ENCODE measurements around the gene EDN1. TPM values are rescaled to one million over a fixed set of nuclear protein-coding genes. Genes with fewer than 3 reads are reported as not detected.

EDN1 gene
- polyA plus RNA-seq, 3 donors: 3.3 to 5.1 (median 4.6) TPM

DNA sequence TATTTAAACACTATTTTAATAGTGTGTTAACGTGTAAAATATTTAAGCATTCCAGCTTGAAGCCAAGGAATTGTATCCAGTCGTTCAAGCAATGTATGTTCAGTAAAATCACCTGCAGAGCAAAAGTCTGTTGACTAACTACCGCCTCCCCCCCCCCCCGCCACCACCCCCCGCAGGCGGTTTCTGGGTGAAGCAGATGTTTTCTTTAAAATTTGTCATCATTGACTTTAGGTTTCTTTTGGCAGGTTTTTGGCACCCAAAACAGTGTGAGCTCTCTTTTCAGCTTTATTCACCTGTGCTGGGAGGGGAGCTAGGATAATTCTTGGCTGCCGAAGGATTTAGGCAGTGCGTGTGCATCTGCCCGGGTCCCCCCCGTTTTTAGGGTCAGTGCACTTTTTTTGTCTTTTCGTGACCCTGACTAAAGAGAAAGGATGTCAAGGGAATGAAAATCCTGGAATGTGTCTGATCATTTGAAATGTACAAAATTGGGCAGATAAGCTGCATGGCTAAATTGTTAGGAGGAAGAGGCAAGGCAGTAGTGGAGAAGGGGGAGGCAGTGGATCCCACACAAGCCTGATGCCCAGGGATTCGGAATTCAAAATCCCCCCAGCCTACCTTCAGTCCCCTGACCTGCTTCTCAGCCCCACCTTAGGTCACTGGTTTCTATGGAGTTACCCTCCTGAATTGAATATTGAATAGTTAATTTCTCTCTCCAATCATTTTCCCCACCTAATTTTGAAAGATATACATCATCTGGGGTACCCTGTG lies 1.1 kb downstream of the EDN1 start:
- DNase-seq (ENCODE audit: extremely low read depth in 1 of 11, low read depth in 9 of 11, low spot score in 4 of 11): no peak

GRCh38 chr6:12291839-12292604 lies 1.9 kb downstream of the EDN1 start:
- DNase-seq (ENCODE audit: extremely low read depth in 1 of 11, low read depth in 9 of 11, low spot score in 4 of 11): no peak

GRCh38 chr6:12293235-12293930 lies 3.2 kb downstream of the EDN1 start:
- DNase-seq (ENCODE audit: extremely low read depth in 1 of 11, low read depth in 9 of 11, low spot score in 4 of 11): no peak

DNA sequence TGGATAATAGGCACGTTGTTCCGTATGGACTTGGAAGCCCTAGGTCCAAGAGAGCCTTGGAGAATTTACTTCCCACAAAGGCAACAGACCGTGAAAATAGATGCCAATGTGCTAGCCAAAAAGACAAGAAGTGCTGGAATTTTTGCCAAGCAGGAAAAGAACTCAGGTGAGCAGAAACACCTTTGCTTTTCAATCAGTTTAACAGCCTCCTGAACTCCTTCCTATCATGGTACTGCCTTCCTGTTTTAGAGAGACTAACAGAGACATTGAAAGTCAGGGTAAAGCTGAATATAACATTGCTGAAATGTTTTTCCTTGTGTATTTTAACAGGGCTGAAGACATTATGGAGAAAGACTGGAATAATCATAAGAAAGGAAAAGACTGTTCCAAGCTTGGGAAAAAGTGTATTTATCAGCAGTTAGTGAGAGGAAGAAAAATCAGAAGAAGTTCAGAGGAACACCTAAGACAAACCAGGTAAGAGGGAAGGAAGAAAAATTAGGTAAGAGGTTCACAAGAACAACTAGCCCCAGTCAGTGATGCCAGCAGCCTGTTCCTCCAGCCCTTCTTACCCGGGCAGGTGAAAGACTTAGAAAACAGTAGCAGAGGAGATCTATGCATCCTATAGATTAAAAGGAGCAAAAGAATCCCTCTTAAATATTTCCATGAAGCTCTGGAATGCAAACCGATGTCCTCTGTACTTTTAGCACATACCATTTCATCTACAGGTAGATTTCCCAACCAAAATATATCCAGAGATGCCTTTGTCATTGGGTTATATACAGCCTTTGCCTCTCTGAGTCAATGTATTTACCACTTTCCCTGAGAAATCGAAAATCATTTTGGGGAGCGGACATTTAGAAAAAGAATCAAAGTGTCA lies 4.0 kb downstream of the EDN1 start:
- DNase-seq (ENCODE audit: extremely low read depth in 1 of 11, low read depth in 9 of 11, low spot score in 4 of 11): no peak

DNA sequence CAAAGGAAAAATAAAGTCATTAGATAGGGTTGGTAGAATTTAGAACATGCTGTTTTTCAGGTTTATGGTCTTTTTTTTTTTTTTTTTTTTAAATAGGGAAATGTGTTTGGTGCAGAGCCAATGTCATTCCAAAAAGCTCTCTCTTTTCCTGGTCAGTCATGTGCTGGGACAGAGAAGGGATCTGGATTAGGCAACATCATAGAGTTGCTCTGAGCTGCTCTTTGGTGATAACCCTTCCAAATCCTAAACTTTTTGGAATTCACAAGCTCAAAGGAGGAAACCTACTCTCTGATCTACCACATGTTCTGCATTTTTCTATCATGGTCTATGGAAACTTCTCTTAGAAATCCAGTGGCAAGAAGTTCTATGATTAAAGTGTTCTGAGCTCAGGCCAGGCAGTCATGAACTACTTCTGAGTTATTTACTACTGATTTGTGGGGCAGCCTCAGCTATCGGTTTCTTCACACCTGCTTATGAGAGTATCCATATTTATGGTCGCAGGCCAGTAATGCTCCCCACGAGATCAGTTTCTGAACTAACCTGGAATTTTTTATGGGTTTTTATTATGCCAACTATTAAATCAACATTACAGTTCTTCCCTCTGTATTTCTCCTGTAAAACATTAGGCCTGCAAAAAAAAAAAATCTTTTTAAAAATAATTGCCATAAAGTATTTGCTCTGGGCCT lies 4.8 kb downstream of the EDN1 start:
- DNase-seq (ENCODE audit: extremely low read depth in 1 of 11, low read depth in 9 of 11, low spot score in 4 of 11): no peak

DNA sequence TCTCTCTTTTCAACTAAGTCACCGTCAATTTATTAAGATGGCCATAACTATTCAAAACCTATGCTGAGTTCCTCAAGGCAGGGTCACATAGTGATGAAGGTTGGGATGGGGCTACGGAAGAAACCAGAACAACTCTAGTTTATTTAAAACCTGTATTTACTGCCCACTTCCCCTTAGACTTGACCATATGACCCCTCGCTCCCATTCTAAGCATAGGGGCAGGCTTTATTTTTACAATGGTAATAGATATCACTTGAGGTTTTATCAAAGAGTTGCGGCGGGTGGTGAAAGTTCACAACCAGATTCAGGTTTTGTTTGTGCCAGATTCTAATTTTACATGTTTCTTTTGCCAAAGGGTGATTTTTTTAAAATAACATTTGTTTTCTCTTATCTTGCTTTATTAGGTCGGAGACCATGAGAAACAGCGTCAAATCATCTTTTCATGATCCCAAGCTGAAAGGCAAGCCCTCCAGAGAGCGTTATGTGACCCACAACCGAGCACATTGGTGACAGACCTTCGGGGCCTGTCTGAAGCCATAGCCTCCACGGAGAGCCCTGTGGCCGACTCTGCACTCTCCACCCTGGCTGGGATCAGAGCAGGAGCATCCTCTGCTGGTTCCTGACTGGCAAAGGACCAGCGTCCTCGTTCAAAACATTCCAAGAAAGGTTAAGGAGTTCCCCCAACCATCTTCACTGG lies 5.5 kb downstream of the EDN1 start:
- no peak for DNase-seq (ENCODE audit: extremely low read depth in 1 of 11, low read depth in 9 of 11, low spot score in 4 of 11)

DNA sequence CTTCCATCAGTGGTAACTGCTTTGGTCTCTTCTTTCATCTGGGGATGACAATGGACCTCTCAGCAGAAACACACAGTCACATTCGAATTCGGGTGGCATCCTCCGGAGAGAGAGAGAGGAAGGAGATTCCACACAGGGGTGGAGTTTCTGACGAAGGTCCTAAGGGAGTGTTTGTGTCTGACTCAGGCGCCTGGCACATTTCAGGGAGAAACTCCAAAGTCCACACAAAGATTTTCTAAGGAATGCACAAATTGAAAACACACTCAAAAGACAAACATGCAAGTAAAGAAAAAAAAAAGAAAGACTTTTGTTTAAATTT lies 6.1 kb downstream of the EDN1 start:
- DNase-seq (ENCODE audit: extremely low read depth in 1 of 11, low read depth in 9 of 11, low spot score in 4 of 11): no peak

DNA sequence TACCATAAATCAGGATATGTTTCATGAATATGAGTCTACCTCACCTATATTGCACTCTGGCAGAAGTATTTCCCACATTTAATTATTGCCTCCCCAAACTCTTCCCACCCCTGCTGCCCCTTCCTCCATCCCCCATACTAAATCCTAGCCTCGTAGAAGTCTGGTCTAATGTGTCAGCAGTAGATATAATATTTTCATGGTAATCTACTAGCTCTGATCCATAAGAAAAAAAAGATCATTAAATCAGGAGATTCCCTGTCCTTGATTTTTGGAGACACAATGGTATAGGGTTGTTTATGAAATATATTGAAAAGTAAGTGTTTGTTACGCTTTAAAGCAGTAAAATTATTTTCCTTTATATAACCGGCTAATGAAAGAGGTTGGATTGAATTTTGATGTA lies 6.4 kb downstream of the EDN1 start:
- no peak for DNase-seq (ENCODE audit: extremely low read depth in 1 of 11, low read depth in 9 of 11, low spot score in 4 of 11)

DNA sequence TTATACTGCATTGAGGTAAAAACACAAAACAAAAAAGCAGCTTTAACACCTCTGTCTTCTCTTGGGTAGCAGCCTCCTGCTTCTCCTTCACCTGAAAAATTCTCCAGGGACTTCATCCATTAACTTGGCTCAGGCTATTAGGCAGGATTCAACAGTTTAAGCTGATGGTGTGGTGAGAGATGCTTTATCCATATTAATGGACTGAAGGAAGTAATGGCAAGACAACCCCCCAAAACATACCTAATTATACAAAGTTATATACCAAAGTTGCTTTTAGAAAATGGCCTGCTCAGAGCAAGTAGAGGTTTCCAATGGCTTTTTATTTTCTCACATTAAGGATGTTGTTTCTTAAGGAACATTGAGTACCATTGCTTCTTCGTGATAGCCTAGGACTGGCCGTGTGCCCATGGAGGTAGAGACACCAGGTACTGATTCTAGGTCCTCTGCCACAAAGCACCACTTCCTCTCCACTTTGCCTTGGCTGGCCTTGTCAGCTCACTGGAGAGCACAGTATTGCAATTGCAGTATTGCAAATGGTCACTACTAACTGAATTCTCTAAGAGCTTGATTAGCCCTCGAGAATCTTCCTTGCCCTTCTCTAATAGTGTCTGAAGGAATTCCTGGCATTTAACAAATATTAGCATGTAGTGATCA lies 7.3 kb downstream of the EDN1 start:
- no peak for DNase-seq (ENCODE audit: extremely low read depth in 1 of 11, low read depth in 9 of 11, low spot score in 4 of 11)

DNA sequence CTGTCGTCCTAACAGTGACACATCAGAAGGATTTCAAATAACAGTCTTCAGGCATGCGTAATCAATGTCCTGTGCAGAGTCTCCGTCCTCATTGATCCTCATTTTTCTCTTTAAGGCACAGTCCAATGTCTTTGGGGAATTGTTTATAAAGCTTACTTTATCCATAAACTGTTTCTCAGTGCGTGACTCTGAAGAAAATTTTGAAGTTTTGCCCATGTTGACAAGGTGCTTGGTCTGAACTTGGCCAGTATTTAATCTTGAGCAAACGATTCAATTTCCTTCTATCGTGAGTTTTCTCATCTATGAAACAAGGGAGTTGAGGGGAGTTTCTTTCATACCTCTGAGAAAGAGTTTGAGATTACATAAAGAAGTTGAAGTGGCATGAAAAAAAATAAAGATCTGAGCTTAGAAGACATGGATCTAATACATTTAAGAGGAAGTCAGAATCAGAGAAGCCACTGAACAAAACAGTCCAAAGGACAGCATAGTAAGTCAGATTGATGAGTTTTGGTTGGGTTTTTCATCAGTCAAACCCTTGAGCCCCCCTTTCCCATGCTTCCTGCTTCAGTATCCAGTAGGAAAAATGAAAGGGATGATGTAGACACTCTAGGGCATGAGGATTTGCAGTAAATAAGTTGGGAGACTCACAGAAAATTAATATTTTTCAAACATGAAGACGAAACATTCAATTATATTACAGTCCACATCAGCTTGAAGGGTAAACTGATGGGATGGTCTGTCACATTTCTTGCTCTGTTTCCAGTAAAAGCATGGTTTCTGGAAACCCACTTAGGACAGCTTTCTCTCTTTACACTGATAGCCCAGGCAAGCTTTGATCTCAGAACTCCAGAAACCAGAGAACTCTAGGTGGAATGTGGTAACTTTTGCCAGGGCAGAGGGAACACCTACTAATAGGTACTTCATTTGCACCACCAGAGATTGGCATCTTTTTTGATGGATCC lies 8.1 kb downstream of the EDN1 start:
- DNase-seq (ENCODE audit: extremely low read depth in 1 of 11, low read depth in 9 of 11, low spot score in 4 of 11): no peak

GRCh38 chr6:12298995-12299394 lies 8.8 kb downstream of the EDN1 start:
- no peak for DNase-seq (ENCODE audit: extremely low read depth in 1 of 11, low read depth in 9 of 11, low spot score in 4 of 11)

- no peak for DNase-seq (ENCODE audit: extremely low read depth in 1 of 11, low read depth in 9 of 11, low spot score in 4 of 11)
Measured at GRCh38 chr6:12301018-12301417, 10.9 kb downstream of the EDN1 start.

GRCh38 chr6:12304487-12304886 lies 14.3 kb downstream of the EDN1 start:
- DNase-seq (ENCODE audit: extremely low read depth in 1 of 11, low read depth in 9 of 11, low spot score in 4 of 11): no peak

- DNase-seq (ENCODE audit: extremely low read depth in 1 of 11, low read depth in 9 of 11, low spot score in 4 of 11): no peak
Measured at GRCh38 chr6:12309070-12309469, 18.9 kb downstream of the EDN1 start.

DNA sequence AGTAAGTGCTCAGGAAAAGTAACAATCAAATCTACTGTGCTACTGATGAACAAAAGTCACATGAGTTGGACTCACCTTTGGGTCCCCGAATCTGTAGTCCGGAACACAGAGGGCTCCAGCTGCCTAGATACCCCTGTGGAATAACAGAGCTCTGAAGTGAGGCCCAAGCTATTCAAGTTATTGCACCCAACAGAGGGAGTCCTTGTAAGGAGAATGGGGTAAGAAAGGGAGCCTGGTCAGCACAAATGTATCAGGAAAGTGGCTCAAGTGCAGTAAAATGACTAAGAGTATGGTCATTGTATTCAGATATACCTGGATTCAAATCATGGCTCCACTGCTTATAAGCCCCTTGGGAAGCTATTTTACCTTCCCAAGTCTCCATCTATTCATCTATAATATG lies 20.9 kb downstream of the EDN1 start:
- DNase-seq (ENCODE audit: extremely low read depth in 1 of 11, low read depth in 9 of 11, low spot score in 4 of 11): no peak

DNA sequence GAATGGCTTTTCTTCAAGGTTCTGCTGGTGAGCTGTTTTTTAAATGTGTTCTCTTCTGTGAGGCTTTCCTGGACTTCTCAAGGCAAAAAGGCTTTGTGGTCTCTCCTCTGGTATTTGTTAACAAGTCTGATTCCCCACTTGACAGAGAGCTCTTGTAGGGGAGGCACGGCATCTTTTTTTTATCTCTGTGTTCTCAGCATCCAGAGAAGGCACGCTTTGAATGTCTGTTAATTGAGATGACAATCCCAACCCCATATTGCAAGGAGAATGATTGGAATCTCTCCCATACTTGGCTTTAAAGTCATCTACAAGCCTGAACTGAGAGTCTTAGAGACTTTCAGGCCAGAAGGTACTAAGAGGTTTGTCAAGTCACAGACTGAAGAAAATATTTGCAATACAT lies 22.6 kb downstream of the EDN1 start:
- no peak for DNase-seq (ENCODE audit: extremely low read depth in 1 of 11, low read depth in 9 of 11, low spot score in 4 of 11)

All from renal cortex interstitium (tissue), 11 donors.